GM21360 (cell line): Measurements from ENCODE around the gene CATSPER2.
A peak's percentile ranks its signal among the peaks of the same experiment; 100 is the strongest.
"Not testable (repeated sequence)": the region's sequence is repeated elsewhere in the genome, so short reads cannot be mapped to it uniquely, and the experiment has no call there.

Source experiments
- ATAC-seq: cut with Tn5 transposase; IDR thresholded peaks from one replicate; pipeline ENCODE4 v1.9.1; 2021; ENCODE audit warnings: mild to moderate bottlenecking, moderate library complexity; ENCODE audit not compliant: unreplicated experiment

Gene CATSPER2

GRCh38 chr15:43593328-43594190 lies 55.1 kb downstream of the CATSPER2 start, which contains the start of gene CKMT1B:
CKMT1B (plus strand) TSS chr15:43594027; CDS start chr15:43594219, 192 bp downstream.
- not testable (repeated sequence) for ATAC-seq

- ATAC-seq = not testable (repeated sequence)
These were observed 55.8 kb downstream of the CATSPER2 start for GRCh38 chr15:43592841-43593240.

- ATAC-seq = peak; percentile 84
These were observed 58.7 kb downstream of the CATSPER2 start, which contains the start of gene PPIP5K1 for GRCh38 chr15:43589778-43590466. PPIP5K1 (minus strand) TSS chr15:43590208; CDS start chr15:43584504, 5,704 bp downstream.
